Measurements from ENCODE around the gene SV2C. TPM values are rescaled to one million over a fixed set of nuclear protein-coding genes. Genes with fewer than 3 reads are reported as not detected.

SV2C gene
- total and polyA plus RNA-seq, 10 of the 15 experiments (the other 5 are each of a cell fraction or from before 2014, with no cell fraction given): under 0.01 to 1.1 (median 0.63) TPM

GRCh38 chr5:76175821-76176403 is 92.7 kb downstream of the SV2C start (continued):
- TF ChIP-seq NFXL1 (IDR thresholded peaks at IDR 0.05; ENCODE audit: borderline replicate concordance) (no peak), ZNF207 (IDR thresholded peaks at IDR 0.05; ENCODE audit: borderline replicate concordance) (no peak), NFIC (IDR thresholded peaks at IDR 0.05; ENCODE audit: low read depth, low read length) (peak; percentile 80), RCOR1 (conservative IDR thresholded peaks at IDR 0.05; ENCODE audit: low read depth, low read length) (no peak), STAT1 (conservative IDR thresholded peaks at IDR 0.05) (no peak), BHLHE40 (IDR thresholded peaks at IDR 0.05; ENCODE audit: borderline replicate concordance in 1 of 2, low read depth in 2 of 2, low read length in 1 of 2) (no peak), TCF7 (IDR thresholded peaks at IDR 0.05; ENCODE audit: borderline replicate concordance) (no peak), PBX3 (IDR thresholded peaks at IDR 0.05; ENCODE audit: insufficient replicate concordance, low read depth, low read length) (peak; percentile 44), BCLAF1 (IDR thresholded peaks at IDR 0.05) (no peak), NR2F1 (conservative IDR thresholded peaks at IDR 0.05) (no peak), RELA (IDR thresholded peaks at IDR 0.05; ENCODE audit: borderline replicate concordance, partially characterized antibody) (no peak), CREB1 (IDR thresholded peaks at IDR 0.05; ENCODE audit: low read depth) (peak; percentile 11), IKZF2 (IDR thresholded peaks at IDR 0.05) (peak; percentile 43 to 53; a peak in 2 of 4 replicates), POLR2AphosphoS2 (IDR thresholded peaks at IDR 0.05; ENCODE audit: low read depth, low read length) (no peak), MTA2 (IDR thresholded peaks at IDR 0.05; ENCODE audit: low read depth) (peak; percentile 42; the same call in 1 of the 2 replicates), TARDBP (IDR thresholded peaks at IDR 0.05; ENCODE audit: borderline replicate concordance) (no peak), MXI1 (IDR thresholded peaks at IDR 0.05; ENCODE audit: low read depth, low read length) (no peak), CHD1 (IDR thresholded peaks at IDR 0.05; ENCODE audit: low read depth, low read length) (no peak), WRNIP1 (IDR thresholded peaks at IDR 0.05; ENCODE audit: borderline replicate concordance, low read depth, low read length) (no peak), CTCF (IDR thresholded peaks at IDR 0.05 in 2 of 3, conservative IDR thresholded peaks at IDR 0.05 in 1 of 3; ENCODE audit: control insufficient read depth in 2 of 3, extremely low read depth in 1 of 3, insufficient read depth in 1 of 3, low read depth in 3 of 3, low read length in 3 of 3) (no peak)
- TF ChIP-seq, protein P1, sequence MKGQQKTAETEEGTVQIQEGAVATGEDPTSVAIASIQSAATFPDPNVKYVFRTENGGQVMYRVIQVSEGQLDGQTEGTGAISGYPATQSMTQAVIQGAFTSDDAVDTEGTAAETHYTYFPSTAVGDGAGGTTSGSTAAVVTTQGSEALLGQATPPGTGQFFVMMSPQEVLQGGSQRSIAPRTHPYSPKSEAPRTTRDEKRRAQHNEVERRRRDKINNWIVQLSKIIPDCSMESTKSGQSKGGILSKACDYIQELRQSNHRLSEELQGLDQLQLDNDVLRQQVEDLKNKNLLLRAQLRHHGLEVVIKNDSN (IDR thresholded peaks at IDR 0.05; ENCODE audit: borderline replicate concordance, extremely low read length, insufficient read depth, low read depth, low read length): no peak
